Astrocyte (in vitro differentiated cells and primary cell): Measurements from ENCODE around the gene SLC2A3. TPM values are rescaled to one million over a fixed set of nuclear protein-coding genes. Genes with fewer than 3 reads are reported as not detected.
A peak's percentile ranks its signal among the peaks of the same experiment; 100 is the strongest.
"Not testable (repeated sequence)": the region's sequence is repeated elsewhere in the genome, so short reads cannot be mapped to it uniquely, and the experiment has no call there.

Experiments
- DNase-seq: peaks from one replicate; pipeline ENCODE4 v3.0.0-alpha.2; 2010; ENCODE audit warnings: low read depth
- FAIRE-seq: peaks from 2 replicates; lab custom pipeline; 2011; peaks lifted over from hg19 to GRCh38; lab: Jason Lieb, UNC
- H2AFZ ChIP-seq: 2 replicates; pipeline ENCODE4 v1.6.0; 2012; ENCODE audit warnings: low read depth, low read length, inconsistent platforms
- H3K27ac ChIP-seq: 2 replicates; pipeline ENCODE4 v1.5.1; 2011; ENCODE audit warnings: low read depth, low read length, inconsistent platforms
- H3K27me3 ChIP-seq: 2 replicates; pipeline ENCODE4 v1.6.0; 2011; ENCODE audit warnings: low read length, inconsistent platforms; ENCODE audit not compliant: insufficient read depth
- H3K36me3 ChIP-seq: 2 replicates; pipeline ENCODE4 v1.5.1; 2011; ENCODE audit warnings: low read length, inconsistent platforms; ENCODE audit not compliant: insufficient read depth
- H3K4me1 ChIP-seq: 2 replicates; pipeline ENCODE4 v1.5.1; 2011; ENCODE audit warnings: low read length, inconsistent platforms; ENCODE audit not compliant: insufficient read depth
- H3K4me2 ChIP-seq: 2 replicates; pipeline ENCODE4 v1.6.0; 2012; ENCODE audit warnings: low read length, inconsistent platforms
- H3K4me3 ChIP-seq: 2 replicates; pipeline ENCODE4 v1.5.1; 2011; ENCODE audit warnings: low read depth, mild to moderate bottlenecking, low read length, inconsistent platforms; ENCODE audit not compliant: insufficient read depth
- H3K79me2 ChIP-seq: 2 replicates; pipeline ENCODE4 v1.6.0; 2012; ENCODE audit warnings: mild to moderate bottlenecking, low read length, inconsistent platforms; ENCODE audit not compliant: insufficient read depth
- H3K9ac ChIP-seq: 2 replicates; pipeline ENCODE4 v1.6.0; 2012; ENCODE audit warnings: mild to moderate bottlenecking, low read length, inconsistent platforms
- H3K9me3 ChIP-seq: 2 replicates; pipeline ENCODE4 v1.5.1; 2012; ENCODE audit warnings: low read depth, mild to moderate bottlenecking, low read length, inconsistent platforms; ENCODE audit not compliant: insufficient read depth
- H4K20me1 ChIP-seq: 2 replicates; pipeline ENCODE4 v1.6.0; 2012; ENCODE audit warnings: low read length, inconsistent platforms; ENCODE audit not compliant: insufficient read depth
- H3K27ac Mint-ChIP-seq: one replicate; pipeline ENCODE4 v1.8.0; 2021; ENCODE audit warnings: mild to moderate bottlenecking, mixed read lengths; ENCODE audit not compliant: unreplicated experiment
- H3K27me3 Mint-ChIP-seq: one replicate; pipeline ENCODE4 v1.8.0; 2021; ENCODE audit warnings: low read depth, mixed read lengths; ENCODE audit not compliant: unreplicated experiment
- H3K36me3 Mint-ChIP-seq: one replicate; pipeline ENCODE4 v1.8.0; 2021; ENCODE audit warnings: low read depth, mixed read lengths; ENCODE audit not compliant: unreplicated experiment
- H3K4me1 Mint-ChIP-seq: one replicate; pipeline ENCODE4 v1.8.0; 2021; ENCODE audit warnings: low read depth, mixed read lengths; ENCODE audit not compliant: unreplicated experiment
- H3K4me3 Mint-ChIP-seq: one replicate; pipeline ENCODE4 v1.8.0; 2021; ENCODE audit warnings: mild to moderate bottlenecking, moderate library complexity, mixed read lengths; ENCODE audit not compliant: unreplicated experiment
- H3K9me3 Mint-ChIP-seq: one replicate; pipeline ENCODE4 v1.8.0; 2021; ENCODE audit warnings: mild to moderate bottlenecking, mixed read lengths; ENCODE audit not compliant: unreplicated experiment
- CTCF ChIP-seq: IDR thresholded peaks from 2 replicates; pipeline ENCODE4 v1.5.1; 2011; ENCODE audit warnings: low read depth, mild to moderate bottlenecking, inconsistent platforms, low read length, moderate library complexity; ENCODE audit not compliant: insufficient read depth
- EZH2 ChIP-seq: IDR thresholded peaks from 2 replicates; pipeline ENCODE4 v1.6.1; 2012; ENCODE audit warnings: mild to moderate bottlenecking, low read length, inconsistent platforms; ENCODE audit not compliant: insufficient read depth
- total RNA-seq: library from RNA; stranded (reverse); gene quantifications from 2 replicates; pipeline ENCODE4 v1.2.1, GENCODE V29; 2021

SLC2A3 gene
- total RNA-seq, 1 donor from 2014 or later, result 389 TPM

- H3K27me3 ChIP-seq, result not testable (repeated sequence)
Observed at GRCh38 chr12:7954418-7954817, 18.4 kb upstream of the SLC2A3 start.

GRCh38 chr12:7953912-7954311, 17.9 kb upstream of the SLC2A3 start:
- not testable (repeated sequence) for DNase-seq, H3K4me3 ChIP-seq, H3K27me3 Mint-ChIP-seq, H3K27me3 ChIP-seq, H3K4me3 Mint-ChIP-seq, H3K36me3 Mint-ChIP-seq, H4K20me1 ChIP-seq, H3K4me2 ChIP-seq, H3K36me3 ChIP-seq, H2AFZ ChIP-seq, H3K4me1 ChIP-seq, H3K9me3 Mint-ChIP-seq, H3K79me2 ChIP-seq, H3K27ac ChIP-seq, FAIRE-seq, H3K9ac ChIP-seq, H3K4me1 Mint-ChIP-seq, H3K9me3 ChIP-seq, H3K27ac Mint-ChIP-seq

More at GRCh38 chr12:7954418-7954817, 18.4 kb upstream of the SLC2A3 start:
- H3K9ac ChIP-seq, H3K27me3 Mint-ChIP-seq, H3K27ac ChIP-seq, H3K4me2 ChIP-seq, H3K9me3 ChIP-seq, H3K9me3 Mint-ChIP-seq, H3K36me3 Mint-ChIP-seq, H3K79me2 ChIP-seq, H4K20me1 ChIP-seq, H3K4me1 Mint-ChIP-seq, H2AFZ ChIP-seq, H3K4me3 ChIP-seq, DNase-seq, H3K4me1 ChIP-seq, H3K27ac Mint-ChIP-seq, H3K36me3 ChIP-seq, H3K4me3 Mint-ChIP-seq: not testable (repeated sequence)
- peak; percentile 41 for FAIRE-seq

- TF ChIP-seq EZH2 (no peak), CTCF (no peak)
- H3K4me1 Mint-ChIP-seq, result no peaks in the 10 kb centered on the region
- Histone ChIP-seq H4K20me1 (no peaks in the 10 kb centered on the region), H3K36me3 (no peaks in the 10 kb centered on the region), H3K4me1 (no peaks in the 10 kb centered on the region), H2AFZ (no peak overlapping the region), H3K79me2 (no peaks in the 10 kb centered on the region), H3K4me3 (no peak overlapping the region), H3K27ac (no peak overlapping the region), H3K27me3 (no peaks in the 10 kb centered on the region), H3K9ac (no peak overlapping the region), H3K4me2 (no peak overlapping the region), H3K9me3 (no peaks in the 10 kb centered on the region)
- no peaks in the 10 kb centered on the region for H3K36me3 Mint-ChIP-seq
- no peaks in the 10 kb centered on the region for H3K9me3 Mint-ChIP-seq
- DNase-seq (peak; percentile 33), FAIRE-seq (no peak)
- no peaks in the 10 kb centered on the region for H3K27me3 Mint-ChIP-seq
- H3K4me3 Mint-ChIP-seq, result no peak overlapping the region
- H3K27ac Mint-ChIP-seq, result no peak overlapping the region
Observed at GRCh38 chr12:7951671-7952070, 15.7 kb upstream of the SLC2A3 start.

- not testable (repeated sequence) for H4K20me1 ChIP-seq, H3K9ac ChIP-seq, H3K27me3 Mint-ChIP-seq, FAIRE-seq, H3K27ac Mint-ChIP-seq, H3K4me3 Mint-ChIP-seq, H3K4me2 ChIP-seq, H3K36me3 ChIP-seq, H3K9me3 Mint-ChIP-seq, H3K4me1 Mint-ChIP-seq, H3K9me3 ChIP-seq, H3K79me2 ChIP-seq, DNase-seq, H2AFZ ChIP-seq, H3K36me3 Mint-ChIP-seq, H3K27me3 ChIP-seq, H3K4me3 ChIP-seq, H3K27ac ChIP-seq, H3K4me1 ChIP-seq
Observed at GRCh38 chr12:7950230-7950943, 14.4 kb upstream of the SLC2A3 start.
